GM08714 (cell line): ENCODE measurements around the gene CBX2.

Source experiments
- H3K4me3 ChIP-seq: fragments of 200-500 bp; sonication (Bioruptor generic); 2 replicates; pipeline ENCODE4 v1.5.1; 2014; ENCODE audit warnings: mild to moderate bottlenecking, low read length, inconsistent platforms
- ZNF274 ChIP-seq: IDR thresholded peaks from 2 replicates; pipeline ENCODE4 v1.6.1; 2012; ENCODE audit warnings: mild to moderate bottlenecking, low read depth, low read length

Gene CBX2

DNA sequence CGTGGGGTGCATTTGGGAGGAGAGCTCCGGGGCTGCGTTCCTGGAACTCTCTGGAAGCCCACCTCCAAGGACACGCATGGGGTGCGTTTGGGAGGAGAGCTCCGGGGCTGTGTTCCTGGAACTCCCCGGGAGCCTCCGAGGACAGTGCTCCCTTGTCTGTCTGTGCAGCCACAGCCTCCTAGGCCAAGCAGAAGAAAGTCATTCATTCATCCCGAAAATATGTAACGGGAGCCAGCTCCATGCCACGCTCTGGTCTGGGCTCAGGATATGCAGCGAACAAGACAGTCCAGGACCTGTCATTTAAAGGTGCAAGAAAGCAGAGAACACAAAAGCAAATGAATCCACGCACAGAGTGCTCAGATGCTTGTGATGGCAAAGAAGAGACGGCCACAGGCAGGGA, 39.3 kb upstream of the CBX2 start:
- H3K4me3 ChIP-seq: no peak overlapping the region
- TF ChIP-seq ZNF274: no peak

DNA sequence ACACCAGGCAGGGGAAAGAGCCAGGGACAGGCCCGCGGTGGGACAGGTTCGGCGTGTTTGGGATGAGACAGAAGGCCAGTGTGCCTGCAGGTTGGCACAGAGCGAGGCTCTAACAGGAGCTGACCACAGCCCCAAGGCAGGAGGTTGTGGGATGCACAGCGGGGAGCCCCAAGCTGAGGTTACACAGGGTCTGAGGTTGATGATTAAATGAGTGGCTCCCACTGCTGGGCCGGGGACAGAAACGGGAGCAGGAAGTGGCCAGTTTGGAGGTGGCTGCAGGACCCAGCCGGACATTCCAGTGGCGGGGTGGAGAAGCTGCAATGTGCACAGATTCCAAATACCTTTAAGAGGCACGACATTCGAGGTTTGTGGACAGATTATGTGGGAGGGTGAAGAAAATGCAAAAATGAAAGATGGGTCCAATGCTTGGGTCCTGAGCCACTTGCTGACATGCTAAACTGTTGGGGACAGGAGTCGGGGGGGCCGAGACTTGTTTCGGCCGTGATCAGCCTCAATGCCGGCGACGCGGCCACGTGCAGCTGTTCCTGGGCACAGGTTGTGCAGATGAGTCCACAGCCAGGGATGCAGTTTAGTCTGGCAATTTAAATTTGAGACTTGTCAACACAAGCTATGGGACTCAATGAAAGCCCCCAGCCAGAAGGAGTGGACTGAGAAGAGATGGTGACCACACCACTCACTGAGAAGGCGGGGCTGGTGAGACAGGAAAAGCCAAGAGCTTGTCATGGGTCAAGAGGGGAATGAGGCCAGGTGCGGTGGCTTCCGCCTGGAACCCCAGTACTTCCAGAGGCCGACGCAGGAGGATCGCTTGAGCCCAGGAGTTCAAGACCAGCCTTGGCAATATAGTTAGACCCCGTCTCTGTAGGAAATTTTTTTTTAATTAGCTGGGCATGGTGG, 38.5 kb upstream of the CBX2 start:
- no peak overlapping the region for H3K4me3 ChIP-seq
- TF ChIP-seq ZNF274: no peak

GRCh38 chr17:79740413-79740812, 37.5 kb upstream of the CBX2 start:
- TF ChIP-seq ZNF274: no peak
- no peak overlapping the region for H3K4me3 ChIP-seq

DNA sequence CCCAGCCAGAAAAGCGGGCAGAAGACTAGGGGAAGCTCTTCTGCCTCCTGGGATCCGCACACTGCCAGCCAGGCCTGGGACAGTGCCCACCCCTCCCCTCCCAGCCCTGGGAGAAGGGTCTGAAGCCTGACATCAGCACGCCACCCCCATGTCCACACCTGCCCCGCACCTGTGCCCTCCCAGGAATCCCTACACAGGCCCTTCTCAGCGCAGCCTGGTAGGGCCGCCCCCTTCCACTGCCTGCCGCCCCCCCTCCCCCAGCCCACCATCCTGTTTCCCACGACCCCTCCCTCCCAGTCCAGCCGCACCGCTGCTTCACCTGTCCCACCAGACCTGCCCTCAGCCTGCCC, 36.6 kb upstream of the CBX2 start:
- no peak overlapping the region for H3K4me3 ChIP-seq
- no peak for TF ChIP-seq ZNF274

DNA sequence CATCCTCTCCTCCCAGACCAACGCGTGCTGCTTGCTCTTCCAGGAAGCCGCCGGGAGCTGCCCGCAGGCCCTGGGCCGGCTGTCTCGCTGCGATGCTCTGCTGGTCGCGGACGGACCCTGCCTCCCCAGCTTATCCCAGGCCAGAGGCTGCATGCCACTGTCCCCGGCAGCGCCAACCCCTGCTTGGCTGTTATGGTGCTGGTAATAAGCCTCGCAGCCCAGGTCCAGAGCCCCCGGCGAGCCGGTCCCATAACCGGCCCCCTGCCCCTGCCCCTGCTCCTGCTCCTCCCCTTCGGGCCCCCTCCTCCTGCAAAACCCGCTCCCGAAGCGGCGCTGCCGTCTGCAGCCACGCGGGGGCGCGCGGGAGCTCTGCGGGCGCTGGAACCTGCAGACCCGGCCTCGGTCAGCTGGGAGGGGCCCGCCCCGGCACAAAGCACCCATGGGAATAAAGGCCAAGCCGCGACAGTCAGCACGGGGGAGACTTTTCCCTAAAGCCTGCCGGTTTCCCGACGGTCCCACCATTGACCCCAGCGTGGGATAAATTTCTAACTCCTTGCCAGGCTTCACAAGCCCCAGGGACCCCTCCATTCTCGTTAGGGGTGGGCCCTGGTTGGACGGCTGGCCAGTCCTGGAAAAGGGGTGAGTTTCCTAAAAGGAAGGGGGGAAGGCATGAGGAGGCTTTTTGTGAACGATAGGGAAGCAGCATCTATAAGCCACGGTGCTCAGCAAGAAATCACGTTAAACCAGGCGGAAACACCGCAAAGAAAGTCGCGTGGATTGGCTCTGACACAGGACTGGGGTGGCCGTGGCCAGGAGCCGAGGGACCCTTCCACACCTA, 36.0 kb upstream of the CBX2 start:
- TF ChIP-seq ZNF274: no peak
- no peak overlapping the region for H3K4me3 ChIP-seq

DNA sequence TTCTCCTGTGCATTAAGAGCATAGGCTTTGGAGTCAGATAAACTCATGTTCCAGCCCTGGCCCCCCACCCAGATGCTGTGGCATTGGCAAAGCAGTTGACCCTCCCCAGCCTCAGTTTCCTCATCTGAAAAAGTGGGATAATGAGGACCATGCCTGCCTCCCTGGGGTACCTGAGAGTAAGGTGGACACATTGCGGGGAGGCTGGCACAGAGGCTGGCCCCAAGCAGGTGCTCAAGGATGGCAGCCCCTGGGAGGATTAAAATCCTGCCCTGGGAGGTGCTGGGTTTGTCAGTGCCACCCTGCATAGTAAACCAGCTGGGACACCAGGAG, 35.4 kb upstream of the CBX2 start:
- H3K4me3 ChIP-seq: no peak overlapping the region
- TF ChIP-seq ZNF274: no peak

DNA sequence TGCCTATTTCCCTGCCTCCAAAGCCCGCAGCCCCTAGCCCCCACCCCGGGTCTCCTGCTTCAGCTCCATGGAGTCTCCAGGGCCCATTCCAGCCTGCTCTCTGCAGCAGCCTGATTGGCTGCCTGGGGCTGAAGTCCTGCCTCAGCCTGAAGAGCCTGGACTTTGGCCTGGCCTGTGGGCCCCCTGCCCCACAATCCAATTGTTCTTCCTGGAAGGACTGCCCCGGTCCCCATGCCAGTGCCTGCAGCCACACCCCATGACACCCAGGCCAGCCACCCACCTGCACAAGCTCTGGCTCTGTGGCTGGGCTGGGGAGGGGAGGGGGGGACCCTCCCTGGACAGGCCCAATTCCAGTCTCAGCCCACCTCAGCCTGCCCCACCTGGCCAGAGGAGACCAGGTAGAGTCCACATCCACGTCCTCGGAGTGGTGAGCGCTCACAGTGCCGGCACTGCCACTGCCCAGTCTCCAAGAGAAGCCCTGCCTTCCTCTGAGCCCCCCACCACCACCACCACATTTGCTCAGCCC, 34.9 kb upstream of the CBX2 start:
- TF ChIP-seq ZNF274: no peak
- no peak overlapping the region for H3K4me3 ChIP-seq

GRCh38 chr17:79743614-79744013, 34.3 kb upstream of the CBX2 start:
- no peak overlapping the region for H3K4me3 ChIP-seq
- no peak for TF ChIP-seq ZNF274

DNA sequence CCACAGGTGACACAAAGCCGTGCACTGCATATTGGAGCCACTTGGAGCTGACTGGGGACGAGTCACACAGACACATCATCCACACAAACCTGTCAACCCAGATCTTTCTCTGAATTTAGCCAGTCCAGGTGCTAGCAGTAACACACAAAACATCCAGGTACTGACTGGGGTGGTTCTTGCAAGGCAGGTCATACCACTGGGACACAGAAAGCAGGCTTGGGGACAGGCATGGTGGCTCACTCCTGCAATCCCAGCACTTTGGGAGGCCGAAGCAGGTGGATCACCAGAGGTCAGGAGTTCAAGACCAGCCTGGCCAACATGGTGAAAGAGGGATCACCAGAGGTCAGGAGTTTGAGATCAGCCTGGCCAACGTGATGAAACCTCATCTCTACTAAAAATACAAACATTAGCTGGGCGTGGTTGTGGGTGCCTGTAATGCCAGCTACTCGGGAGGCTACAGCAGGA, 32.3 kb upstream of the CBX2 start:
- H3K4me3 ChIP-seq: no peak overlapping the region
- TF ChIP-seq ZNF274: no peak

- H3K4me3 ChIP-seq: no peak overlapping the region
- no peak for TF ChIP-seq ZNF274
Observed at GRCh38 chr17:79746889-79747507, 30.9 kb upstream of the CBX2 start.

GRCh38 chr17:79747508-79748294, 30.2 kb upstream of the CBX2 start:
- TF ChIP-seq ZNF274: no peak
- H3K4me3 ChIP-seq: no peak overlapping the region

GRCh38 chr17:79748295-79749099, 29.5 kb upstream of the CBX2 start:
- no peak for TF ChIP-seq ZNF274
- H3K4me3 ChIP-seq: no peak overlapping the region
